NCI-H1092 (cell line): Measurements from ENCODE around the gene SPOUT1.
"Not testable (repeated sequence)": the region's sequence is repeated elsewhere in the genome, so short reads cannot be mapped to it uniquely, and the experiment has no call there.

ENCODE experiments used
- DNase-seq: peaks from one replicate; lab custom pipeline; 2025; lab: John Stamatoyannopoulos, UW

The SPOUT1 gene

DNA sequence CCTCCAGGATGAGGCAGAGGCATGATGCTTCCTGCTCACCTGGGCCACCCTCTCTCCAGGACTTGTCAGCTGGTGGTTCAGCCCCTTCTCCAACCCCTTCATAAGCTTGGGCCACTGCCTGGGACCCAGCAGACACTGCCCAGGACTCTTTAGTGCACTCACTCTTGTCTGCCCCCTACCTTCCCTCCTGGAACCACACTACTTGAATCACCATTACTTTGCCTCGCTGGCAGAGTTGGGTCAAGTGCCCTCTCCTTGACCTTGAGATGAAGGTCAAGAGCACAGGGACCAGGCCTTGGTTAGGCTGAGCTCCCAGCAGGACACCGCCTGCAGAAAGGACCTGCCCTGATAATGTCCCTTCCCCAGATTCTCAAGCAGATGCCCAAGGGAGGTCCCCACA lies 19.8 kb downstream of the SPOUT1 start:
- no peak for DNase-seq

GRCh38 chr9:128809036-128809599 lies 20.5 kb downstream of the SPOUT1 start:
- no peak for DNase-seq

DNA sequence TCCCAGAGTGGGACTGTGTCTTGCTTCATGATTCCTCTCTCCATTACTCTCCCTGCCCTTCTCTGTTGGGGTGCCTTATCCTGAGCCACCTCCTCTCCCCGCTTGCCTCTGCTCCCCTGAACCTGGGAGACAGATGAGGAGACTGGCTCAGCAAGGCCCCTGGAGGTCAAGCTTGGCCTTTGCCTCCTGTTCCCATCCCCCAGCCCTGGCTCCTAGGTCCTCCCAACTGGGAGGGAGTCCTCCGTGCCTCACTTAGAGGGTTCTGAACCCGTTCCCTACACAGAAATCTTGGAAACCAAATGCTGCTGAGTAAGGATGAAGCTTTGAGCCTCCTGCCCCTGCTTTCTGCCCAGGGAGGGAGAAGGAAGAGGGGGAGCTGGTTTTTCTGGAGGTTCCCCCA lies 21.1 kb downstream of the SPOUT1 start:
- no peak for DNase-seq

GRCh38 chr9:128807827-128808226 lies 21.8 kb downstream of the SPOUT1 start:
- DNase-seq, result no peak

GRCh38 chr9:128805661-128806060 lies 23.9 kb downstream of the SPOUT1 start:
- no peak for DNase-seq

GRCh38 chr9:128802482-128802881 lies 27.1 kb downstream of the SPOUT1 start:
- DNase-seq, result no peak

DNA sequence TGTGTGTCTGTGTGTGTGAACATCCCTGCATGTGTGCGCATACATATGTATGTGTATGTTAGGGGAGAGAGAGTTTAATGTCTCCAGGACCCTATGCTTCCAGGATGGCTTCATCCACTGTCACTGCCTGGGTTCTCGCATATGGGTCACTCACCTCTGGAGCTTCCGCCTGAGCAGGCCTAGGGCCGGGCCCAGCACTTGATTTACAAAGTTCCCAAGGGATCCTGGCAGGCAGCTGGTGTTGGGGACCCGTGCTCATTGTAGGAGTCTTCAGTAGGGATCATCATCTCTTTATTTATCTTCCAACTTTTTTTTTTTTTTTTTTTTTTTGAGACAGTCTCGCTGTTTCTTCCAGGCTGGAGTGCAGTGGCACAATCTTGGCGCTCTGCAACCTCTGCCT lies 29.5 kb downstream of the SPOUT1 start:
- DNase-seq, result no peak

- no peak for DNase-seq
Measured at GRCh38 chr9:128798896-128799295, 30.7 kb downstream of the SPOUT1 start.

- not testable (repeated sequence) for DNase-seq
Measured at GRCh38 chr9:128794961-128795360, 34.6 kb downstream of the SPOUT1 start.

- DNase-seq, result no peak
Measured at GRCh38 chr9:128792978-128793686, 36.5 kb downstream of the SPOUT1 start.

DNA sequence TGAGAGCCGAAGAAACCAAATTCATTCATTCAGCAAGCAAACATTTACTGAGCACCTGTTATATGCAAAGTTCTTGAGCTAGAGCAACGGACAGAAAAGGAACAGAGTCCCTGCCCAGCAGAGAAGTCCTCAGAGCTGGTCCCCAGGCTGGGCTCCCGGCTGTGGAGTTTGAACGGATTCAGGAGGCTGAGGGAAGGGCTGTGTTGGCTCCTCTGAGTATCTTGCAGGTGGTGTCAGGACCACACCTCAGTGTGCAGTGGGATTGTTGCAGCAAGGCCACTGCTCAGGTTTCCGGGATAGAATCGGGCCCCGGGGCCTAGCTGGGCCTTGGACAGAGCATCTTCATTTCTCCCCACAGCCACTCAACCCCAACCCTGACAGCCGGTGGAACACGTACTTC lies 37.5 kb downstream of the SPOUT1 start:
- DNase-seq, result no peak

DNA sequence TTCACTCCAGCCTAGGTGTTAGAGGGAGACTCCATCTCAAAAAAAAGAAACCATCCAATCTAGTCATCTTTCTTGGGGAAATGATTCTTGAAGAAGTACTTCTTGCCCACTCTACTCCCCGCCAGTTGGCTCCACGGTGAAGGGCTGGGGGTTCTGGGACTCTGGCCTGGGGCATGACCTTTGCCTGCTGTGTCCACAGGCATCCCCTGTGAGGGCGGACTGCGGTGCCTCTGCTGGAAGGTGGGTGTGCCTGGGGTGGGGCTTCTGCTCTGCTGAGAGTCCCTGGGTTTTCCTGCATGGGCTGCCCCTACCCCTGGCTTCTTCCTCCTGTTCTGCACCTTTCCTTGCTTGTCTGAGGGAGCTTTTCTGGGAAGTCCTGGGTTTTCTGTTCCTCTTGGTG lies 39.1 kb downstream of the SPOUT1 start:
- no peak for DNase-seq

GRCh38 chr9:128788445-128788844 lies 41.1 kb downstream of the SPOUT1 start:
- DNase-seq, result no peak

- DNase-seq, result no peak
Measured at GRCh38 chr9:128787659-128788058, 41.9 kb downstream of the SPOUT1 start.

GRCh38 chr9:128786681-128787601 lies 42.7 kb downstream of the SPOUT1 start, which contains the start of gene TBC1D13:
Gene TBC1D13, plus strand, starts transcription at chr9:128787253. Its CDS starts 101 bp downstream, at chr9:128787354.
- DNase-seq, result peak; percentile 67

DNA sequence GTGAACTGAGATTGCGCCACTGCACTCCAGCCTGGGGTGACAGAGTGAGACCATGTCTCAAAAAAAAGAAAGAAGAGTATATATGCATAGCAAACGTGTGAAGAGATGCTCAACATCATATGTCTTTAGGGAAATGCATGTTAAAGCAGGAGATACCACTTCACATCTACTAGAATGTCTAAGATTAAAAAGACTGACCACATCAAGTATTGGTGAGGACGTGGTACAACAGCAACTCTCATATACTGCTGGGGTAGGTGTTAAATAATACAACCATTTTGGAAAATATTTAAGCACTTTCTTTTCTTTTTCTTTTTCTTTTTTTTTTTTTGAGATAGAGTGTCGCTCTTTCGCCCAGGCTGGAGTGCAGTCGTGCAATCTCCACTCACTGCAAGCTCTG lies 44.2 kb downstream of the SPOUT1 start:
- DNase-seq, result no peak

GRCh38 chr9:128782669-128783068 lies 46.9 kb downstream of the SPOUT1 start:
- DNase-seq, result no peak

DNA sequence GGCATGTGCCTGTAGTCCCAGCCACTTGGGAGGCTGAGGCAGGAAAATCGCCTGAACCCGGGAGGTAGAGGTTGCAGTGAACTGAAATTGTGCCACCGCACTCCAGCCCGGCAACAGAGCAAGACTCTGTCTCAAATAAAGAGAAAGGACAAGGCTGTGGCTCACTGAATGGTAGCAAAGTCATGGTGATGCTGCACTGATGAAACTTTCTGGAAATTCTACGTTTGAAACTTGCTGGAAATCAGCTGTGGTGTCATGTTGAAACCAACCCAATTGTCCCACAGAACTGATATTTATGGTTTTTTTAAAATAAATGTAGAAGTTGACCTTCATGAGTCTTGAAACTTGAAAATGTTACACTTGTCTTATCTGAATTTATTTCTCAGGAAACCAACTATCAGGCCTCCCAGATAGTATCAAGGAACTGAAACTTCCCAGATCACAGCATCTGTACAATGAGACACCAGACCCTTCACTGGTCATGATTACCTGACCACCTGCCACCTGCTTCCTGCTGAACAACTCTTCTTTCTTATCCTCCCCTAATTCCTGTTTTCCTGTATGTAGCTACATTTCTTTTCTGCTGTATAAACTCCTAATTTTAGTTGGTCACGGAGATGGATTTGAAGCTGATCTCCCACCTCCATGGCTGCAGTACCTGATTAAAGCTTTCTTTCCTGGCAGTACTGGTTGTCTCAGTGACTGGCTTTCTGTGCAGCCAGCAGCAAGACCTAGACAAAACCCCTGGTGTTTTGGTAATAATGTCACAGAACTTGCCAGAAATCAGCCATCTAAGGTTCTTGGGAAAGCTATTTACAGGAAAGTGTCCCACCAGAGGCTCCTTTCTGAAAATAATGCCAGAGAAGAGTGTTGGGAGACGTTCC lies 48.2 kb downstream of the SPOUT1 start:
- no peak for DNase-seq

DNA sequence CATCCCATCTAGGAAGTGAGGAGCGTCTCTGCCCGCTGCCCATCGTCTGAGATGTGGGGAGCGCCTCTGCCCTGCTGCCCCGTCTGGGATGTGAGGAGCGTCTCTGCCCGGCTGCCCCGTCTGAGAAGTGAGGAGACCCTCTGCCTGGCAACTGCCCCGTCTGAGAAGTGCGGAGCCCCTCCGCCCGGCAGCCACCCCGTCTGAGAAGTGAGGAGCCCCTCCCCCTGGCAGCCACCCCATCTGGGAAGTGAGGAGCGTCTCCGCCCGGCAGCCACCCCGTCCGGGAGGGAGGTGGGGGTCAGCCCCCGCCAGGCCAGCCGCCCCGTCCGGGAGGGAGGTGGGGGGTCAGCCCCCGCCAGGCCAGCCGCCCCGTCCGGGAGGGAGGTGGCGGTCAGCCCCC lies 49.5 kb downstream of the SPOUT1 start:
- not testable (repeated sequence) for DNase-seq

DNA sequence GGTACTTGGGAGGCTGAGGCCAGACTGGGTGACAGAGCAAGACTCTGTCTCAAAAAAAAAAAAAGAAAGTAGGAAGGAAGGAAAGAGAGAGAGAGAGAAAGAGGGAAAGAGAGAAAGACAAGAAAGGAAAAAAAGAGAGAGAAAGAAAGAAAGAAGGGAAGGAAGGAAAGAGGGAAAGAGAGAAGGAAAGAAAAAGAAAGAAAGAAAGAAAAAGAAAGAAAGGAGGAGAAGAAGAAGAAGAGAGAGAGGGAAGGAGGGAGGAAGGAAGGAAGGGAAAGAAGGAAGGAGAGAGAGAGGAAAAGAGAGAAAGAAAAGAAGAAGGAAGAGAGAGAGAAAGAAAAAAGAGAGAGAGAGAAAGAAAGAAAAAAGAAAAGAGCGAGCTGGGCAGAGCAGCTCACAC lies 54.8 kb downstream of the SPOUT1 start:
- DNase-seq, result no peak

DNA sequence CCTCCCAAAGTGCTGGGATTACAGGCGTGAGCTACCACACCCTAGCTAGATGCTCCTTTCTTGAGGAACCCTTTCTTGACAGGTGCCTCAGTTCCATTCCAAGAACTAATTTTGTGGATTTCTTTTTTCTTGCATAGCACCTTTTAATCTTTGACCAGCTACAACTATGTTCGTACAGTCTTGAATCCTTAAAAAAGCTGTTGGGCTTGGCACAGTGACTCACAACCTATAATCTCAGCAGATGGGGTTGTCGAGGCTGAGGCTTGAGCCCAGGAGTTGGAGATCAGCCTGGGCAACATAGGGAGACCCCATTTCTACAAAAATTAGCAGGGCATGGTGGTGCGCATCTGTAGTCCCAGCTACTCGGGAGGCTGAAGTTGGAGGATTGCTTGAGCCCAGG lies 56.5 kb downstream of the SPOUT1 start:
- no peak for DNase-seq
